H1 (cell line): ENCODE measurements around the gene WNT1. TPM values are rescaled to one million over a fixed set of nuclear protein-coding genes. Genes with fewer than 3 reads are reported as not detected.

Experiments
- CTCF ChIA-PET: fragments of 300-600 bp; sonication (Branson Sonifier 250); formaldehyde crosslinking; loops from one replicate; lab custom pipeline; 2021; ENCODE audit not compliant: partially characterized antibody; lab: Charles Lee
- POLR2A ChIA-PET: fragments of 300-600 bp; sonication (Branson Sonifier 250); formaldehyde crosslinking; loops from one replicate; lab custom pipeline; 2021; ENCODE audit warnings: inconsistent platforms; ENCODE audit not compliant: partially characterized antibody; lab: Charles Lee
- DNase-seq, 2 experiments: peaks; one replicate each; pipeline versions ENCODE4 v3.0.0 to v3.0.0-alpha.2; 2010 to 2022; ENCODE audit warnings: low spot score in 2 of 2, low read depth in 1 of 2, mixed read lengths in 1 of 2
- FAIRE-seq: peaks from 2 replicates; lab custom pipeline; 2011; peaks lifted over from hg19 to GRCh38; lab: Jason Lieb, UNC
- H2AFZ ChIP-seq: 2 replicates; pipeline ENCODE4 v1.8.1; 2012; ENCODE audit warnings: low read length, inconsistent platforms
- H2AK5ac ChIP-seq: 2 replicates; pipeline ENCODE4 v1.6.1; 2013; ENCODE audit warnings: low read depth, low read length
- H2BK120ac ChIP-seq: replicated peaks from 2 replicates; pipeline ENCODE3; 2013; ENCODE audit warnings: low read depth, low read length, inconsistent platforms
- H2BK12ac ChIP-seq: 2 replicates; pipeline ENCODE4 v1.6.1; 2013; ENCODE audit warnings: low read depth, low read length
- H2BK15ac ChIP-seq: 2 replicates; pipeline ENCODE4 v1.6.1; 2013; ENCODE audit warnings: low read length
- H2BK20ac ChIP-seq: 2 replicates; pipeline ENCODE4 v1.6.1; 2013; ENCODE audit warnings: low read length
- H2BK5ac ChIP-seq: 2 replicates; pipeline ENCODE4 v1.6.1; 2013; ENCODE audit warnings: low read depth, low read length
- H3K14ac ChIP-seq: 2 replicates; pipeline ENCODE4 v1.6.1; 2013; ENCODE audit warnings: inconsistent platforms; ENCODE audit not compliant: insufficient read length
- H3K18ac ChIP-seq: 2 replicates; pipeline ENCODE4 v1.6.1; 2013; ENCODE audit warnings: low read length; ENCODE audit errors: extremely low read depth
- H3K23ac ChIP-seq: 2 replicates; pipeline ENCODE4 v1.6.1; 2013; ENCODE audit warnings: inconsistent platforms; ENCODE audit not compliant: insufficient read length
- H3K23me2 ChIP-seq: 2 replicates; pipeline ENCODE4 v1.6.1; 2013; ENCODE audit warnings: low read depth, low read length
- H3K27ac ChIP-seq: 2 replicates; pipeline ENCODE4 v1.6.1; 2011; ENCODE audit warnings: low read depth, low read length, inconsistent platforms
- H3K27me3 ChIP-seq, 4 experiments: replicated peaks in 1 of 4; 1 replicate in 1 of 4; 2 replicates in 3 of 4; pipeline versions ENCODE4 v1.6.1 to v1.8.1; 2011 to 2013; ENCODE audit warnings: low read length in 3 of 4, mild to moderate bottlenecking in 3 of 4, inconsistent platforms in 2 of 4, mixed read lengths in 2 of 4, moderate library complexity in 1 of 4; ENCODE audit not compliant: control insufficient read depth in 3 of 4, insufficient read depth in 3 of 4; ENCODE audit errors: extremely low read depth in 1 of 4
- H3K36me3 ChIP-seq, 4 experiments: 2 replicates each; pipeline versions ENCODE4 v1.6.1 to v1.8.1; 2011 to 2013; ENCODE audit warnings: mild to moderate bottlenecking in 4 of 4, low read length in 3 of 4, moderate library complexity in 2 of 4, control low read depth in 1 of 4, inconsistent platforms in 1 of 4; ENCODE audit not compliant: insufficient read depth in 4 of 4, control insufficient read depth in 2 of 4
- H3K4ac ChIP-seq: replicated peaks from 2 replicates; pipeline ENCODE3; 2013; ENCODE audit warnings: low read length, low read depth, mixed read lengths, inconsistent platforms; ENCODE audit not compliant: insufficient read length
- H3K4me1 ChIP-seq, 4 experiments: replicated peaks in 1 of 4; 1 replicate in 1 of 4; 2 replicates in 3 of 4; pipeline versions ENCODE4 v1.6.1 to v1.8.1; 2011 to 2013; ENCODE audit warnings: low read length in 3 of 4, inconsistent platforms in 2 of 4, mixed read lengths in 1 of 4; ENCODE audit not compliant: insufficient read depth in 4 of 4, control insufficient read depth in 3 of 4
- H3K4me2 ChIP-seq, 2 experiments: 2 replicates each; pipeline versions ENCODE4 v1.6.1 to v1.8.1; 2011 to 2013; ENCODE audit warnings: low read depth in 2 of 2, low read length in 2 of 2, control low read depth in 1 of 2, inconsistent platforms in 1 of 2, mild to moderate bottlenecking in 1 of 2; ENCODE audit not compliant: insufficient read depth in 1 of 2
- H3K4me3 ChIP-seq, 4 experiments: fragments of 200-600, 300-600 bp in 1 of 4; sonication (generic), shearing (Covaris generic), sonication (Bioruptor Twin) in 1 of 4; 2 replicates each; pipeline versions ENCODE4 v1.5.1 to v1.8.1; 2011 to 2016; ENCODE audit warnings: low read length in 4 of 4, low read depth in 3 of 4, control low read depth in 2 of 4, inconsistent platforms in 2 of 4, mild to moderate bottlenecking in 2 of 4, mixed read lengths in 1 of 4, moderate library complexity in 1 of 4; ENCODE audit not compliant: insufficient read depth in 2 of 4; ENCODE audit errors: extremely low read depth in 1 of 4
- H3K56ac ChIP-seq: replicated peaks from 2 replicates; pipeline ENCODE3; 2013; ENCODE audit warnings: low read depth, mild to moderate bottlenecking, mixed read lengths, low read length, inconsistent platforms; ENCODE audit not compliant: insufficient read length
- H3K79me1 ChIP-seq: 2 replicates; pipeline ENCODE4 v1.6.1; 2013; ENCODE audit warnings: low read depth, low read length, control low read depth
- H3K79me2 ChIP-seq, 2 experiments: 2 replicates each; pipeline versions ENCODE4 v1.6.1 to v1.8.1; 2012 to 2013; ENCODE audit warnings: low read length in 2 of 2, mild to moderate bottlenecking in 2 of 2, inconsistent platforms in 1 of 2; ENCODE audit not compliant: insufficient read depth in 2 of 2, control insufficient read depth in 1 of 2
- H3K9ac ChIP-seq, 4 experiments: replicated peaks in 1 of 4; 1 replicate in 1 of 4; 2 replicates in 3 of 4; pipeline versions ENCODE4 v1.6.1 to v1.8.1; 2011 to 2013; ENCODE audit warnings: low read depth in 3 of 4, low read length in 3 of 4, control low read depth in 2 of 4, mild to moderate bottlenecking in 2 of 4, moderate library complexity in 2 of 4, inconsistent platforms in 1 of 4; ENCODE audit errors: extremely low read depth in 1 of 4
- H3K9me3 ChIP-seq, 2 experiments: 2 replicates each; pipeline versions ENCODE4 v1.6.1 to v1.8.1; 2012 to 2013; ENCODE audit warnings: mild to moderate bottlenecking in 2 of 2, moderate library complexity in 2 of 2, control low read depth in 1 of 2, inconsistent platforms in 1 of 2, low read depth in 1 of 2, low read length in 1 of 2, mixed read lengths in 1 of 2; ENCODE audit not compliant: insufficient read depth in 2 of 2
- H4K20me1 ChIP-seq, 2 experiments: replicated peaks in 1 of 2; 2 replicates each; pipeline versions ENCODE3 to v1.8.1; 2011 to 2013; ENCODE audit warnings: inconsistent platforms in 2 of 2, low read length in 2 of 2, mild to moderate bottlenecking in 1 of 2; ENCODE audit not compliant: insufficient read depth in 2 of 2, control insufficient read depth in 1 of 2
- H4K5ac ChIP-seq: 2 replicates; pipeline ENCODE4 v1.6.1; 2013; ENCODE audit warnings: low read length, low read depth, mixed read lengths, inconsistent platforms; ENCODE audit not compliant: insufficient read length
- H4K8ac ChIP-seq: 2 replicates; pipeline ENCODE4 v1.8.0; 2013; ENCODE audit warnings: mild to moderate bottlenecking, moderate library complexity, low read length, inconsistent platforms; ENCODE audit not compliant: insufficient read depth; ENCODE audit errors: extremely low read depth
- H4K91ac ChIP-seq: replicated peaks from 2 replicates; pipeline ENCODE3; 2013; ENCODE audit warnings: low read length, mixed read lengths, inconsistent platforms; ENCODE audit not compliant: insufficient read length
- ASH2L ChIP-seq: fragments of 200-600, 300-600 bp; sonication (generic); IDR thresholded peaks from one replicate; pipeline ENCODE4 v1.7.1; 2017; ENCODE audit warnings: low read length
- CBX8 ChIP-seq: fragments of 300-800, 300-1000 bp; sonication (generic); IDR thresholded peaks from 2 replicates; pipeline ENCODE4 v1.7.1; 2016; ENCODE audit warnings: low read depth, low read length, borderline replicate concordance
- EP300 ChIP-seq, 2 experiments: IDR thresholded peaks; 1 replicate in 1 of 2; 2 replicates in 1 of 2; pipeline ENCODE4 v1.6.1; 2011 to 2012; ENCODE audit warnings: low read depth in 2 of 2, low read length in 2 of 2, mild to moderate bottlenecking in 2 of 2, borderline replicate concordance in 1 of 2, inconsistent platforms in 1 of 2, moderate library complexity in 1 of 2
- GABPA ChIP-seq: IDR thresholded peaks from 2 replicates; pipeline ENCODE4 v1.6.1; 2011; ENCODE audit warnings: mild to moderate bottlenecking, low read length, moderate library complexity, borderline replicate concordance; ENCODE audit not compliant: insufficient read depth
- HDAC6 ChIP-seq: IDR thresholded peaks from one replicate; pipeline ENCODE4 v1.7.1; 2012; ENCODE audit warnings: low read depth, mild to moderate bottlenecking, inconsistent platforms, low read length, moderate library complexity
- JUN ChIP-seq: IDR thresholded peaks from 2 replicates; pipeline ENCODE4 v1.6.1; 2011; ENCODE audit warnings: low read depth, mild to moderate bottlenecking, improper control_type of control experiment, low read length
- KDM5A ChIP-seq: fragments of 200-600 bp; IDR thresholded peaks from 2 replicates; pipeline ENCODE4 v1.7.1; 2012; ENCODE audit warnings: mild to moderate bottlenecking, low read length, inconsistent platforms, mixed read lengths
- RFX5 ChIP-seq: IDR thresholded peaks from 2 replicates; pipeline ENCODE4 v1.6.1; 2011; ENCODE audit warnings: low read depth, low read length, improper control_type of control experiment, borderline replicate concordance
- SIX5 ChIP-seq: IDR thresholded peaks from 2 replicates; pipeline ENCODE4 v1.6.1; 2011; ENCODE audit warnings: mild to moderate bottlenecking, low read depth, low read length
- SRF ChIP-seq: IDR thresholded peaks from 2 replicates; pipeline ENCODE4 v1.6.1; 2011; ENCODE audit warnings: mild to moderate bottlenecking, low read depth, low read length, moderate library complexity
- SUZ12 ChIP-seq: fragments of 200-600 bp; sonication (generic); IDR thresholded peaks from 2 replicates; pipeline ENCODE4 v1.6.1; 2012; ENCODE audit warnings: mild to moderate bottlenecking, inconsistent platforms, low read length, moderate library complexity, mixed read lengths
- WGBS, 2 experiments: shearing (Covaris generic) in 1 of 2; methylation state at CpG; one replicate each; pipeline versions ENCODE4 v1.1.6 to v1.1.7; 2013 to 2015; ENCODE audit warnings: low lambda C conversion rate in 2 of 2, mixed read lengths in 2 of 2, inconsistent platforms in 1 of 2, low coverage in 1 of 2, missing lambda C conversion rate in 1 of 2; ENCODE audit not compliant: insufficient replicate concordance in 2 of 2, insufficient coverage in 1 of 2, insufficient read length in 1 of 2; ENCODE audit errors: extremely low coverage in 1 of 2, missing lambda C conversion rate in 1 of 2; 5-methylcytosine and 5-hydroxymethylcytosine counted together
- polyA plus RNA-seq, 7 experiments: library from polyadenylated mRNA; depleted of rRNA in 3 of 7; stranded (reverse) in 5 of 7; unstranded in 2 of 7; fragments of >200 nt in 5 of 7; fragments of 200-250 nt in 2 of 7; gene quantifications; 1 replicate in 5 of 7; 2 replicates in 1 of 7; 4 replicates in 1 of 7; pipeline versions ENCODE4 v1.2.1 to v1.2.3, GENCODE V29; 2011 to 2013; ENCODE audit warnings: missing spikeins in 2 of 7, mixed read lengths in 2 of 7
- total RNA-seq: library from RNA; stranded (reverse); fragmentation: NEBNext Ultra II Directional; extraction: Animal tissue kit (Norgen Biotek cat#: 25700); gene quantifications from 2 replicates; pipeline ENCODE4 v1.2.1, GENCODE V29; 2021

Gene WNT1
- total and polyA plus RNA-seq, 2 of the 8 experiments (the other 6 are each of a cell fraction or from before 2014, with no cell fraction given) = not detected

GRCh38 chr12:48956279-48957140, 21.6 kb upstream of the WNT1 start:
- ChIA-PET CTCF (interaction anchor here (0.9 to 40.8 kb wide), 7 partner anchors 10 to 66 kb away, joined by 3 to 1336 read pairs (median 15); partner anchors contain the start of genes DDN, FKBP11 and WNT1), POLR2A (interaction anchor here (0.6 to 6.7 kb wide), 17 partner anchors 12 to 174 kb away, joined by 3 to 77 read pairs (median 4); partner anchors contain the start of genes DDX23, FKBP11 and RND1)
- peaks cover 8% of the 10 kb centered on the region; the same call in 1 of the 2 replicates for H3K79me1 ChIP-seq
- WGBS, 2 experiments = 1% methylated on average over 14 of the region's 29 CpGs; no CpG with 5 or more reads in 1 of the 2 experiments
- FAIRE-seq = peak; percentile 36
- peak; percentile 83 to 89 for DNase-seq
- H3K4me3 ChIP-seq = peak overlapping the region; percentile 93 to 97 (median 94)
- H3K27me3 ChIP-seq = no peaks in the 10 kb centered on the region
- no peaks in the 10 kb centered on the region for H3K9me3 ChIP-seq
- H3K9ac ChIP-seq = peak overlapping the region; percentile 73 to 89 (median 82)
- no peak overlapping the region for H3K23ac ChIP-seq
- H3K79me2 ChIP-seq = peaks cover 32 to 47% of the 10 kb centered on the region in 2 experiments
- peak overlapping the region; percentile 93; the same call in 1 of the 2 replicates for H4K8ac ChIP-seq
- H2BK5ac ChIP-seq = peak overlapping the region; percentile 94
- H3K14ac ChIP-seq = no peak overlapping the region
- H3K4ac ChIP-seq = no peak overlapping the region
- peak overlapping the region; percentile 97 to 99 for H3K4me2 ChIP-seq
- peaks cover 13 to 30% of the 10 kb centered on the region in 2 experiments for H4K20me1 ChIP-seq
- peak overlapping the region; percentile 89 for H3K56ac ChIP-seq
- H3K23me2 ChIP-seq = peaks cover 9% of the 10 kb centered on the region; the same call in 1 of the 2 replicates
- H2BK12ac ChIP-seq = peak overlapping the region; percentile 35
- H3K4me1 ChIP-seq = peaks cover 5 to 14% (median 8%) of the 10 kb centered on the region in 4 experiments; a peak in 6 of 7 replicates
- peak overlapping the region; percentile 89 for H4K91ac ChIP-seq
- no peak overlapping the region; the same call in 1 of the 2 replicates for H2BK20ac ChIP-seq
- peak overlapping the region; percentile 79 for H3K18ac ChIP-seq
- peak overlapping the region; percentile 88 for H4K5ac ChIP-seq
- no peak overlapping the region for H2AFZ ChIP-seq
- H3K27ac ChIP-seq = peak overlapping the region; percentile 86
- no peak overlapping the region; the same call in 1 of the 2 replicates for H2AK5ac ChIP-seq
- H2BK120ac ChIP-seq = no peak overlapping the region
- peaks cover 3 to 34% (median 7%) of the 10 kb centered on the region in 4 experiments; a peak in 5 of 8 replicates for H3K36me3 ChIP-seq
- no peak overlapping the region for H2BK15ac ChIP-seq
- no peak for TF ChIP-seq JUN
- TF ChIP-seq EP300 (IDR thresholded peaks at IDR 0.05; ENCODE audit: borderline replicate concordance in 1 of 2, low read depth in 2 of 2, low read length in 2 of 2) = no peak
- no peak for TF ChIP-seq SIX5
- TF ChIP-seq ASH2L = peak; percentile 84
- TF ChIP-seq KDM5A = no peak
- no peak for TF ChIP-seq RFX5
- no peak for TF ChIP-seq SRF
- no peak for TF ChIP-seq CBX8
- TF ChIP-seq HDAC6 = no peak
- no peak; the same call in 1 of the 2 replicates for TF ChIP-seq SUZ12
- TF ChIP-seq GABPA = no peak
